ENCODE results near the gene EN1. TPM values are rescaled to one million over a fixed set of nuclear protein-coding genes. Genes with fewer than 3 reads are reported as not detected.

EN1 gene
- total and polyA plus RNA-seq, 2 experiments from 2014 or later = 0.21 to 0.24 TPM

- H3K4me3 ChIP-seq = no peak overlapping the region
- no peak for TF ChIP-seq CTCF (conservative IDR thresholded peaks at IDR 0.05; ENCODE audit: low read depth in 2 of 2)
- no peak for TF ChIP-seq ETS1 (IDR thresholded peaks at IDR 0.05)
- TF ChIP-seq REST (IDR thresholded peaks at IDR 0.05; ENCODE audit: unreplicated experiment) = no peak
- no peak for TF ChIP-seq JUNB (IDR thresholded peaks at IDR 0.05; ENCODE audit: unreplicated experiment)
- TF ChIP-seq, protein P1, sequence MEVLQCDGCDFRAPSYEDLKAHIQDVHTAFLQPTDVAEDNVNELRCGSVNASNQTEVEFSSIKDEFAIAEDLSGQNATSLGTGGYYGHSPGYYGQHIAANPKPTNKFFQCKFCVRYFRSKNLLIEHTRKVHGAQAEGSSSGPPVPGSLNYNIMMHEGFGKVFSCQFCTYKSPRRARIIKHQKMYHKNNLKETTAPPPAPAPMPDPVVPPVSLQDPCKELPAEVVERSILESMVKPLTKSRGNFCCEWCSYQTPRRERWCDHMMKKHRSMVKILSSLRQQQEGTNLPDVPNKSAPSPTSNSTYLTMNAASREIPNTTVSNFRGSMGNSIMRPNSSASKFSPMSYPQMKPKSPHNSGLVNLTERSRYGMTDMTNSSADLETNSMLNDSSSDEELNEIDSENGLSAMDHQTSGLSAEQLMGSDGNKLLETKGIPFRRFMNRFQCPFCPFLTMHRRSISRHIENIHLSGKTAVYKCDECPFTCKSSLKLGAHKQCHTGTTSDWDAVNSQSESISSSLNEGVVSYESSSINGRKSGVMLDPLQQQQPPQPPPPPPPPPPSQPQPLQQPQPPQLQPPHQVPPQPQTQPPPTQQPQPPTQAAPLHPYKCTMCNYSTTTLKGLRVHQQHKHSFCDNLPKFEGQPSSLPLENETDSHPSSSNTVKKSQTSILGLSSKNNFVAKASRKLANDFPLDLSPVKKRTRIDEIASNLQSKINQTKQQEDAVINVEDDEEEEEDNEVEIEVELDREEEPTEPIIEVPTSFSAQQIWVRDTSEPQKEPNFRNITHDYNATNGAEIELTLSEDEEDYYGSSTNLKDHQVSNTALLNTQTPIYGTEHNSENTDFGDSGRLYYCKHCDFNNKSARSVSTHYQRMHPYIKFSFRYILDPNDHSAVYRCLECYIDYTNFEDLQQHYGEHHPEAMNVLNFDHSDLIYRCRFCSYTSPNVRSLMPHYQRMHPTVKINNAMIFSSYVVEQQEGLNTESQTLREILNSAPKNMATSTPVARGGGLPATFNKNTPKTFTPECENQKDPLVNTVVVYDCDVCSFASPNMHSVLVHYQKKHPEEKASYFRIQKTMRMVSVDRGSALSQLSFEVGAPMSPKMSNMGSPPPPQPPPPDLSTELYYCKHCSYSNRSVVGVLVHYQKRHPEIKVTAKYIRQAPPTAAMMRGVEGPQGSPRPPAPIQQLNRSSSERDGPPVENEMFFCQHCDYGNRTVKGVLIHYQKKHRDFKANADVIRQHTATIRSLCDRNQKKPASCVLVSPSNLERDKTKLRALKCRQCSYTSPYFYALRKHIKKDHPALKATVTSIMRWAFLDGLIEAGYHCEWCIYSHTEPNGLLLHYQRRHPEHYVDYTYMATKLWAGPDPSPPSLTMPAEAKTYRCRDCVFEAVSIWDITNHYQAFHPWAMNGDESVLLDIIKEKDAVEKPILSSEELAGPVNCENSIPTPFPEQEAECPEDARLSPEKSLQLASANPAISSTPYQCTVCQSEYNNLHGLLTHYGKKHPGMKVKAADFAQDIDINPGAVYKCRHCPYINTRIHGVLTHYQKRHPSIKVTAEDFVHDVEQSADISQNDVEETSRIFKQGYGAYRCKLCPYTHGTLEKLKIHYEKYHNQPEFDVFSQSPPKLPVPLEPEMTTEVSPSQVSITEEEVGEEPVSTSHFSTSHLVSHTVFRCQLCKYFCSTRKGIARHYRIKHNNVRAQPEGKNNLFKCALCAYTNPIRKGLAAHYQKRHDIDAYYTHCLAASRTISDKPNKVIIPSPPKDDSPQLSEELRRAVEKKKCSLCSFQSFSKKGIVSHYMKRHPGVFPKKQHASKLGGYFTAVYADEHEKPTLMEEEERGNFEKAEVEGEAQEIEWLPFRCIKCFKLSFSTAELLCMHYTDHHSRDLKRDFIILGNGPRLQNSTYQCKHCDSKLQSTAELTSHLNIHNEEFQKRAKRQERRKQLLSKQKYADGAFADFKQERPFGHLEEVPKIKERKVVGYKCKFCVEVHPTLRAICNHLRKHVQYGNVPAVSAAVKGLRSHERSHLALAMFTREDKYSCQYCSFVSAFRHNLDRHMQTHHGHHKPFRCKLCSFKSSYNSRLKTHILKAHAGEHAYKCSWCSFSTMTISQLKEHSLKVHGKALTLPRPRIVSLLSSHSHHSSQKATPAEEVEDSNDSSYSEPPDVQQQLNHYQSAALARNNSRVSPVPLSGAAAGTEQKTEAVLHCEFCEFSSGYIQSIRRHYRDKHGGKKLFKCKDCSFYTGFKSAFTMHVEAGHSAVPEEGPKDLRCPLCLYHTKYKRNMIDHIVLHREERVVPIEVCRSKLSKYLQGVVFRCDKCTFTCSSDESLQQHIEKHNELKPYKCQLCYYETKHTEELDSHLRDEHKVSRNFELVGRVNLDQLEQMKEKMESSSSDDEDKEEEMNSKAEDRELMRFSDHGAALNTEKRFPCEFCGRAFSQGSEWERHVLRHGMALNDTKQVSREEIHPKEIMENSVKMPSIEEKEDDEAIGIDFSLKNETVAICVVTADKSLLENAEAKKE (CRISPR knock-in tag; IDR thresholded peaks at IDR 0.05) = no peak
- no peak for TF ChIP-seq EZH2 (IDR thresholded peaks at IDR 0.05; ENCODE audit: low read depth, unreplicated experiment)
- TF ChIP-seq STAT1 (IDR thresholded peaks at IDR 0.05; ENCODE audit: unreplicated experiment) = no peak
- TF ChIP-seq CREB1 (CRISPR knock-in tag; IDR thresholded peaks at IDR 0.05; ENCODE audit: low read depth) = no peak
- no peak for TF ChIP-seq POLR2AphosphoS5 (IDR thresholded peaks at IDR 0.05; ENCODE audit: low read depth)
- TF ChIP-seq NANOG (IDR thresholded peaks at IDR 0.05; ENCODE audit: borderline replicate concordance) = no peak
- TF ChIP-seq ZNF114 (CRISPR knock-in tag; IDR thresholded peaks at IDR 0.05) = no peak
- TF ChIP-seq EZH2phosphoT487 (IDR thresholded peaks at IDR 0.05; ENCODE audit: unreplicated experiment) = no peak
- no peak for TF ChIP-seq ZNF331 (CRISPR knock-in tag; IDR thresholded peaks at IDR 0.05; ENCODE audit: low read depth)
- H3K4me2 ChIP-seq = no peak overlapping the region
- no peaks in the 10 kb centered on the region for H3K79me2 ChIP-seq (replicated peaks; ENCODE audit: insufficient read depth)
- H3K9me2 ChIP-seq (ENCODE audit: insufficient read depth) = peaks cover 6% of the 10 kb centered on the region; the same call in 1 of the 2 replicates
- Mint-ChIP-seq H3K4me3 (no peak overlapping the region), H3K27ac (no peak overlapping the region), H3K27me3 (ENCODE audit: insufficient read depth, low read depth, poor library complexity) (peaks cover 14% of the 10 kb centered on the region), H3K4me1 (peaks cover 2% of the 10 kb centered on the region; the same call in 2 of the 3 replicates), H3K9me3 (peaks cover under 1% of the 10 kb centered on the region; the same call in 2 of the 3 replicates), H3K36me3 (ENCODE audit: low read depth) (no peaks in the 10 kb centered on the region; the same call in 2 of the 3 replicates)
- H3K27me3 ChIP-seq (ENCODE audit: insufficient read depth) = 0 out of 2 replicates have a peak, but pooled peaks cover 3% of the 10 kb centered on the region
- no peaks in the 10 kb centered on the region for H3K36me3 ChIP-seq (ENCODE audit: insufficient read depth)
- H4K20me1 ChIP-seq (replicated peaks; ENCODE audit: insufficient read depth) = no peaks in the 10 kb centered on the region
- ATAC-seq = no peak
- no peak overlapping the region for H3K27ac ChIP-seq (ENCODE audit: low read depth)
- no peak for DNase-seq (ENCODE audit: low spot score)
- no peaks in the 10 kb centered on the region for H3K4me1 ChIP-seq (ENCODE audit: insufficient read depth)
- no peak overlapping the region for H2AFZ ChIP-seq
- H3F3A ChIP-seq (replicated peaks; ENCODE audit: low read depth) = no peaks in the 10 kb centered on the region
Measured at GRCh38 chr2:118883792-118884191, 36.3 kb upstream of the EN1 start.

Measured in GM23338 (cell line).